Stimulated activated CD4-positive, alpha-beta T cell treated with anti-CD3 and anti-CD28 coated beads, Interleukin-15, amount 100 ng/mL, for 24 hours (primary cell): ENCODE data around the gene KCNT1.

ENCODE experiments used
- DNase-seq: peaks from one replicate; pipeline ENCODE4 v3.0.0-alpha.2; 2020

Gene KCNT1

DNA sequence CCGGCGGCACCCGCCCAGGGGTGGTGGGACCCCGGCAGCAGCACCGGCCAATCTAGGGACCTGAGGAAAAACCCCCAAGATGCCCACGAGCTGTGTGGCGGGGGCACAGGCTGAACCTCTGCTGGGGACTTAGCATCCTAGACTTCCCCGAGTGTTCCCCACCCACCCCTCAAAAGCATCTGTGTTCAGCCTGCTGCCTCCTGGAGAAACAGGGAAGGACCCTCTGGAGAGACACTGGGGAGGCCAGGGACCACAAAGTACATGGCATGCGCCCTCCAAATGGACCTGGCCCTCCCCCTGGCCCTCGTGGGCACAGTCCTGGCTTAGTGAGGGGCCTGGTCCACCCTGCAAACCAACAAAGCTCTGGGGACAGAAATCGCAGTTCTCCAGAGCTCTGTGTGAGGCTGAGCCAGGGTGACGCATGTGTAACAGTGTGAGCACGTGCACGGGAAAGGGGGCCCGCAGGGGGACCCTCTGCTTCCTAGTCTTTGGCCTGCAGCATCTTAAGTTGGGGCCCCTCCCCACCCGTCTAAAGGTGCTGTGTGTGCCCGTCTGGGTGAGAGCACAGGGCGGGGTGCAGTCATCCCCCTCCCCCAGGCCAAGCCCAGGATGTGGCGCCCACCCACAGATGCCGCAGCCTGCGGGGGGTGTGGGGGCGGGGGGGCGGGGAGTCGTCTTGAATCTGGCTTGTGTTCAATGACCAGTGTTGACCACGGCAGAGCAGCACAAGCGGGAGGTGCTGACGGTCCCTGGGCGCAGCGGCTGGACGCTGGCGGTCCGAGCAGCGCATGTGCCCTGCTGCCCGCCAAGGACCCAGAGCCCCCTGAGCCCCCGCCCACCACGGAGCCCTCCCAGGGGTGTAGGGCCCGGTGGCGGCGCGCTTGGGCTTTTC lies 672 bp upstream of the KCNT1 start:
- DNase-seq, result peak; percentile 16

DNA sequence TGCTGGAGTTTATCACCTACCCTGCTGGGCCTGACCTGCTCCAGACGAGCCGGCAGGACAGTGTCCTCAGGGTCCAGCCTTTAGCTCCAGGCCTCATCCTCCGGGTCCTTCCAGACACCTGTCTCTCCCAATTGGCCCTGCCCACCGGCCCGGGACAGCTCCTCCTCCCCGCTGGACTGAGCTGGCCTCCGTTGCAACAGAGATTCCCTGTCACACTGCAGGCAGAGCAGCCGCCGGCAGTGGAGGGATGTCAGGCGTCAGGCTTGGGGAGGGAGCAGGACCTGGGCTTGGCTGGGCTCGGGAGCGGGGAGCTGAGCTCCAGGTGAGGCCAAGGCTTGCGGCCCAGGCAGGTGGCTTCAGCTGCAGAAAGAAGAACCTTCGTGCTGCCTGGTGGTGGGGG lies 1.7 kb downstream of the KCNT1 start:
- DNase-seq, result no peak

DNA sequence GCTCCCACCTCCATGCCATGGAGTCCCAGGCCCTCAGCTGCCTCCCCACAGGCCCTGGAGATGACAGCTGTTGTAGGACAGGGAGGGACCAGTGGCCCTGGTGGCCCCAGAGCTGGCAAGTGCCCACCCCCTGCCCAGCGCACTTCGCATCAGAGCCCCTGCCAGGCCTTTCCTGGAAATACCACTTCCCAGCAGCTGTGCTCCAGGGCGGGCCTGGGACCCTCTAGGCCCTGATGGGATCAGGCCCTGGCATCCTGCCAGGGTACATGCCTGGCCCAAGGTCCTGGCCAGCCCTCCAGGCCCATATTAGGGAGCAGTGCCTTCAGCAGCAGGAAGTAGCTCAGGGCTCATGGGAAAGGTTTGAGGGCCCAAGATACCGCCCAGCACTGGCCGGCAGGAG lies 2.5 kb downstream of the KCNT1 start:
- DNase-seq, result no peak

GRCh38 chr9:135705376-135705775 lies 3.4 kb downstream of the KCNT1 start:
- DNase-seq, result no peak

DNA sequence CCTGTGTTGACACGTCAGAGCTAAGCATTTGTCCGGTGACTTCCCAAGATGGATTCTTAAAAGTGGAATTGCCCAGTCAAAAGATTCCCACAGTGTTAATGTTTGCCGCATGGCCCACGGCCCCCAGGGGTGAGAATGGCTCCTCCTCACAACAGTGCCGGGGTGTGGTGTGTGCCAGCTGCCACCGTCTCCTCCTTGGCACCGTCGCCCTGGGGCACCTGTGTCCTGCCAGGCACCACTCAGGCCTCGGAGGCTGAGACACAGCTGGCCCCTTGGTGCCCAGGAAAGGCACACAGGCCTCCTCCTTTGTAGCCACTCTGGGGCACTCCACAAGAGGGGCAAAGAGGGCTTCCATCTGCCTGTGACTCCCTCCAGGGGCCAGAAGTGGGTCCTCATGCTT lies 4.3 kb downstream of the KCNT1 start:
- DNase-seq, result no peak

- DNase-seq, result no peak
These were observed 5.5 kb downstream of the KCNT1 start for GRCh38 chr9:135707252-135708138.

DNA sequence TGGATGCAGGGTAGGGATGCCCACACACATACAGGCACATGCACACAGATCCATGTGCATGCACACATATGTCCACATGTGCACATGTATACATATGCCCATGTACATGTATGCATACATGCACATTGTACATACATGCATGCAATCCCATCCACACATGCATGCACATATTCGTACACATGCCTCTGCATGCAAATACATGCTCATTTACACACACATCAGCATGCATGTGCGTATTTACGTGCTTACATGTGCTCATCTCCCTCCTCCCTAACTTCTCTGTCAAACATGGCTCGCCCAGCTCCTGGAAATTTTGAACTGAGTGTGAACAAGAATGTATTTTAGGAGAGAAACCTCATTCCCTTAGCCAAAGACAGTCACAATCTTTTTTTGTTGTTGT lies 6.2 kb downstream of the KCNT1 start:
- no peak for DNase-seq

GRCh38 chr9:135711391-135711790 lies 9.4 kb downstream of the KCNT1 start:
- no peak for DNase-seq

- DNase-seq, result no peak
These were observed 9.9 kb downstream of the KCNT1 start for GRCh38 chr9:135711881-135712280.

DNA sequence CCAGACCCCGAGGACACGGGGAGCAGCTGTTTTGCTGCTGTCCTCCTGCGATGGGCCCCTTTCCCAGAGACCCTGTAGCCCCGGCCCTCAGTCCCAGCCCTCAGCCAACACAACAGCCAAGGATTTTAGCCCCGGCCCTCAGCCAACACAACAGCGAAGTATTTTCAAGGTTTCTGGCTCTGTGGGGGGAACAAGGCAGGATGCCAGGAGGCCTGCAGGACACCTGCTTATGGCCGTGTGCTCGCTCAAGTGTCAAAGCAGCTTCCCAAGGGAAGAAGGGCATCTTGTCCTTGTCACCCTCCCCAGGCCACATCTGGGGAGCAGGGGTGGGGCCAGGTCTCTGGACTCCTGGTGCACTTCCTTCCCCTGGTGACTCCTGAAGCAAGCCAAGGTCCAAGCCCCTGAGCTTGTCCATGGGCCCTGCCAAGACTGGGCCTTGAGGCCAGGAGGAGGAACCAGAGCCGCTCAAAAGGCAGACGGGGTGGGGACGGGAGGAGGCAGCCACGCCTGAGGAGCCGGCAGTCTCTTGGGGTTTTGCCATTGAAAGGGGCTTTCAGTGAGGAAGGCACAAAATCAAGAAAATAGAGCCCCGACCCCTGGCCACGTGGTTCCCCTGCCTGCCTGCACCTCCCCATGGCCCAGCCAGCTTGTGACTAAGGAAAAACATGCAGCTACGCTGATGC lies 10.8 kb downstream of the KCNT1 start:
- no peak for DNase-seq

DNA sequence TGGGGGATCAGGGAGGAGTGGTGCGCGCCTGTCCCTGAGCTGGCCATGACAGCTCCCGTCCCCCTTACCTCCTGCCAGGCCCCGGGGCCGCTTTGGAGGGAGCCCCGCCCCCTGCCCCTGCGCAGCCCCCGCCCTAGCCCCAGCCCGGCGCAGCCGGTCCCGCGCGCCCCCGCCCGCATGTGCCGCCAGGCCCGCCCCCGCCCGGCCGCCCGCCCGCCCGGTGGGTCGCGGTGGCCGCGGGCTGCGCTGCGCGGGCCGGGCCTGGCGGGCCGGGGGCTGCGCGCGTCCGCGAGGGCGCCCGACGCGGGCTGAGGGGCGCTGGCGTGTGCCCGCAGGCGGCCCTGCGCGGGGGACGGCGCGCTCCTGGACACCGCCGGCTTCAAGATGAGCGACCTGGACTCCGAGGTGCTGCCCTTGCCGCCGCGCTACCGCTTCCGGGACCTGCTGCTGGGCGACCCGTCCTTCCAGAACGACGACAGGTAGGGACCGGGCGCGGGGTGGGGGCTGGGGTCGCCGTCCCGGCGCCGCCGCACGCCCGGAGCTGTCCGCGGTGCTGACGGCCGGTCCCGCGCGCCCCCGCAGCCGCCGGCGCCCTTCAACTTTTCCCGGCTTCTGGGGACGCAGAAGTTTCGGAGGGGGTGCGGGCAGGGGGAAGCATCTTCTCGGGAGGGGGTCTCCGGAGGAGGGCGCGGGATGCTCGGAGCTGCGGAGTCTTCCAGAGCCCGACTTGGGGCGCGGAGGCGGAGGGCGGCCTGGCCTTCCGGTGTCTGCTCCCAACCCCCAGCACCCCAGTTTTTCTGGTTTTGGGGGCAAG lies 12.5 kb downstream of the KCNT1 start:
- DNase-seq, result no peak

GRCh38 chr9:135715056-135715595 lies 13.1 kb downstream of the KCNT1 start:
- no peak for DNase-seq

DNA sequence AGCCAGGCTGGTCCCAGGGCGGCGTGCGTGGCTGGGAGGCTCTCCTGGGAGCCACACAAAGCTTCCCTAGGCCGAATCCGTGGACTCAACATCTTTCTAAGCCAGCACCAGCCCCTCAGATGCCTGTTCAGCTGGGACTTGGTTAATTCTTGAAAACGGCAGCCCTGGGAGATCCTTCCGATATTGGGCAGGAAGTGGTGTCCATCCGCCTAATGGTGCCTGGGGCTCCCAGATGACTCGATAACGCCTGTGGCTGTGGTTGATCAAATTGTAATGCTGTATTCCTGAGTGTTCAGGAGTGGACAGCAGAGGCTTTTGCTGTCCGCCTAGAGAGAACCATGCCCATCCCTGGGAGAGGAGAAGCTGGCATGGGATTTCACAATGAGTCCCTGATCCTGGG lies 14.1 kb downstream of the KCNT1 start:
- no peak for DNase-seq

- DNase-seq, result no peak
These were observed 15.4 kb downstream of the KCNT1 start for GRCh38 chr9:135717410-135717809.

DNA sequence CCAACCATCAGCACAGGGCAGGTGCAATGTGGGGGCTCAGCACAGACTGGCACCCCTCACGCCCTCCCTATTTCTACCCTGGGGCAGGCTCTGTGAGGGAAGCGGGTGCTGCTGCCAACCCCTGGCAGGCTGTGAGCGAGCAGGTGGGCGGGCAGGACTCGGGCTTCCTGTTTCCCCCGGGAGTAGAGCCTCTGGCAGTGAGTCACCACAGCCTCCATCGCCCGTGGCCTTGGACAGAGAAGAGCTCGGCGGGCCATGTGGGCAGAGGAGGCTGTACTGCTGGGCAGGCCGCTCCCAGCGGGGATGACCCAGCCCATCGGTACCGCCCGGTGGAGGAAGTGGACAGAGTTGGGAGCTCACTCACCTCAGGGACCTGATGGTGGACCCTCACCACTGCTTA lies 16.6 kb downstream of the KCNT1 start:
- peak; percentile 16 for DNase-seq

- DNase-seq, result no peak
These were observed 17.5 kb downstream of the KCNT1 start for GRCh38 chr9:135719472-135719871.

GRCh38 chr9:135722365-135722764 lies 20.4 kb downstream of the KCNT1 start:
- no peak for DNase-seq

DNA sequence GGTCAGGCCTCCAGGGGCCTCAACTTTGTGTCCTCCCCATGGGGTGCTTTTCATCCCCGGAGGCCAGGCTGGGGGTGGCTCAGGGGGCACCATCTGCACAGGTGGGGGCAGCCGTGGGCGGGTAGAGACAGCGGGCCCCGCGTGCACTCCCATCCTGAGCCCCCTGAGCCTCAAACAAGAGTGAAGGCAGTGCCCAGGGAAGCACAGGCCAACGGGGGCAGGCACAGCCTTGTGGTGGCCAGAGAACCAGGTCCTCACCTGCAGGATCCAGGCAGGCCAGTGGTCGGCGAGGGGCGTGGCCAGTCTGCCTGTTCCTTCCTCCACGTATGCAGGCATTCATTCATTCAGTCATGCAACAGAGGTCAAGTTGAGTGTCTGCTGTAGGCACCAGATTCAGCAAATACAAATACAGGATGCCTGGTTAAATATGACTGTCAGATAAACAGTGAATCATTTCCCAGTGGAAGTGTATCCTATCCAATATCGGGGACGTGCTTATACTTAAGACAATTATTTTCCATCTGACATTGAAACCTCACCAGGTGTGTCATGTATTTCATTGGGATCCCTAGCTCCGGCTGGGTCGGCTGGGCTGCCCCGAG lies 22.3 kb downstream of the KCNT1 start:
- no peak for DNase-seq

DNA sequence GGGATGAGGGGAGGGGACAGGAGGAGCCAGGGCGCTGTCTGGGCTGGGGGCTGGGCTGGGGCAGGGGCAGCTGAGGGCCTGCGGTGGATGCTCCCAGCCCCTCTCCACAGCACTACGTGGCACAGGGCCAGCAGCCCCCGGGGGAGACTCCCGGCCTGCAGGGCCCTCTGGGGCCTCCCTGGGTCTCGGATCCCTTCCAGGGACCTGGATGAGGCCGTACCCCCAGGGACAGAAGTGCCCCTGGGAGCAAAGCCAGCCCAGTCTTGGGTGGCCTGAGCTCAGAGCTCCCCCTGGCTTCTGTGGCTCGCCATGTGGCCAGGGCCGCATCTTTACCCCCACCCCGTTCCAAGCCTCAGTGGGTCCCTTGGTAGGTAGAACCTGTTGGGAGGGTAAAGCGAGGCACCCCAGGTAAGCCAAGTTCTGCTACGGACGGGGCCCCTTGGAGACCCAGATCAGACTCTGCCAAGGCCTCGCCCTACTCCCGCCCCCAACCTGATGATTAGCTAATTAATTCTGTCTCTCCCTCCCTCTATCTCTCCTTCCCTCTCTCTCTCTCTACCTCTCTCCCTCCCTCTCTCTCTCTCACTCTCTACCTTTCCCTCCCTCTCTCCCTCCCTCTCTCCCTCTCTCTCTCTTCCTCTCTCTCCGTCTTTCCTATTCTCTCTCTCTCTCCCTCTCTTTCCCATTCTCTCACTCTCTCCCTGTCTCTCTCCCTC lies 24.3 kb downstream of the KCNT1 start:
- no peak for DNase-seq

DNA sequence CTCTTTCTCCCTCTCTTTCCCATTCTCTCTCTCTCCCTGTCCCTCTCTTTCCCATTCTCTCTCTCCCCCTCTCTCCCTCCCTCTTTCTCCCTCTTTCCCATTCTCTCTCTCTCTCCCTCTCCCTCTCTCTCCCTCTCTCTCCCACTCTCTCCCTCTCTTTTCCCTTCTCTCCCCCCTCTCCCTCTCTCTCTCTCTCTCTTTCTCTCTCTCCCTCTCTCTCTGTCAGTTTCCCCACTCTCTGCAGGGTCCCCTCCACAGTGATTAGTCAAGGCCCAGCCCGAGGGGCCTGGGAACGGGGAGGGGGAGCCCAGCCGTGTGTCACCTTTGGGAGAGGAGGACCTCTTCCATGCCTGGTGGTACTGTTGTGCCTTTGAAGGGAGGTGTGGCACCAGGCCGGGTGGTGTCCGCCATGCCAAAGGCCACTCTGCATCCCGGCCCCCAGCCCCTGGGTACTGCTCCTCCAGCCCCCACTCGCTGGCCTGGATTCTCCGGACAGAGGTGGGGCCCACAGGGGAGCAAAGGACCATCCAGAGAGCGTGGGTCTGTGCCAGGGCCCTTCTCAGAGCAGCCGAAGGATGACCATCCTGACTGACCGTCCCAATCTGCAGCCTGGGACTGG lies 25.4 kb downstream of the KCNT1 start:
- DNase-seq, result no peak
